HK-2 (cell line): ENCODE results near the gene ZNF454.

ENCODE experiments used
- DNase-seq: peaks from one replicate; pipeline ENCODE4 v3.0.0-alpha.2; 2018; ENCODE audit not compliant: unreplicated experiment

Gene ZNF454

GRCh38 chr5:178940569-178941360, at the start of gene ZNF454:
Gene ZNF454 (plus strand): TSS chr5:178941198. CDS start chr5:178942792, 1,594 bp downstream.
- DNase-seq: peak; percentile 74

DNA sequence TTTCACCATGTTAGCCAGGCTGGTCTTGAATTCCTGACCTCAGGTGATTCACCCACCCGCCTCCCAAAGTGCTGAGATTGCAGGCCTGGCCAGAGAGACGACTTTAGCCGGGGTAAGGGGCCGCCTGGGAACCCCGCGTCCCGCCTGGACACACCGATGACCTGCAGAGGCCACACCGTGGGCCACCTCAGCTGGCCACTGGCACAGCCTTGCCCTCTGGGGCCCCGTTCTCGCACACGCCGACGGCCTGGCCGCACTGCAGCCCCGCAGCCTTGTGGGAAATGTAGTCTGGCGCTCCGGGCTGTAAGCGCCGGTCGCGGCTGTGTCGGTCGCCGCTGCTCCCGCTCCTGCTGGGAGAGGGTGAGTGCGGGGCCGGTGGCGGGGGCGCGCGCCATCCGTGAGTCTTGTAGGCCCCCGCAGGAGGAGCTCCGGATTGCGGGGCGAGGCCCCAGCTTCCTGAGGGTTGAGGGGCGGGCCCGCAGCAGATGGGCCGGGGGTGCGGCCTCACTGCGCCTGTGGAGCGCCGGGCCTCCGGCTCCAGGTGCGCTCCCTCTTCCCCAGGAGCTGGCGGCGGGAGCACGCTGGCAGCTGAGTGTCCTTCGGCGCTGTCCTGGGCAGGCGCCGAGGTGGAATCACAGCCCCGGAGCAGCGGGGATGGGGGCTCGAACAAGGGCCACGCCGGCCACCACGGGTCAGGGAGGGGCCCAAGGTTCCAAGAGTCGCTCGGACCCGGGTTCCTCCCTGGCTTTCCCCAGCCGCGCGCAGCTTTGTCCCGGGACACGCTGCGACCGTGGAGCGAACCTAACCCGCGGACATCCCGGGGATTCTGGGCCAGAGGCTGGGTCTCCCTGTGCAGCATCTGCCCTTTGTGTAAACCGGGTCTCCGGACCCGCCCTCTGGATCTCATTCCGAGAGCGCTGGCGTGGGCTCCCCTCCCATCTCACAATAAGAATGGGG, 45.1 kb upstream of the ZNF454 start, which contains the start of gene ZFP2:
ZFP2 (plus strand) TSS at position 299 of the 957 bp plus-strand sequence. CDS start 35,401 bp downstream, outside the sequence.
- DNase-seq: peak; percentile 64

- no peak for DNase-seq
These were observed 41.7 kb upstream of the ZNF454 start for GRCh38 chr5:178899289-178899688.

- DNase-seq: no peak
These were observed 38.1 kb upstream of the ZNF454 start for GRCh38 chr5:178902849-178903248.

DNA sequence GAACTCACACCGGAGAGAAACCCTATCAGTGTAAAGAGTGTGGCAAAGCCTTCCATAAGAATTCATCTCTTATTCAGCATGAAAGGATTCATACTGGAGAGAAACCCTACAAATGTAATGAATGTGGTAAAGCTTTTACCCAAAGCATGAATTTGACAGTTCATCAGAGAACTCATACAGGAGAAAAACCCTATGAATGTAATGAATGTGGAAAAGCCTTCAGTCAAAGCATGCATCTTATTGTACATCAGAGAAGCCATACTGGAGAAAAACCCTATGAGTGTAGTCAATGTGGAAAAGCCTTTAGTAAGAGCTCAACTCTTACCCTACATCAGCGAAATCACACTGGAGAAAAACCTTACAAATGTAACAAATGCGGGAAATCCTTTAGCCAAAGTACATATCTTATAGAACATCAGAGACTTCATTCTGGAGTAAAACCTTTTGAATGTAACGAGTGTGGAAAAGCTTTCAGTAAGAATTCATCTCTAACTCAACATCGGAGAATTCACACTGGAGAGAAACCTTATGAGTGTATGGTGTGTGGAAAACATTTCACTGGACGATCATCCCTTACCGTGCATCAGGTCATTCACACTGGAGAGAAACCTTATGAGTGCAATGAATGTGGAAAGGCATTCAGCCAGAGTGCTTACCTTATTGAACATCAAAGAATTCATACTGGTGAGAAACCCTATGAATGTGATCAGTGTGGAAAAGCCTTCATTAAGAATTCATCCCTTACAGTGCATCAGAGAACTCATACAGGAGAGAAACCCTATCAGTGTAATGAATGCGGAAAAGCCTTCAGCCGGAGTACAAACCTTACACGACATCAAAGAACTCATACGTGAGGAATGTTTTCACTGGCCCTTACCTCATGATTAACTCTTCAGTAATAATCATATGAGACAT, 8.9 kb upstream of the ZNF454 start:
- no peak for DNase-seq

DNA sequence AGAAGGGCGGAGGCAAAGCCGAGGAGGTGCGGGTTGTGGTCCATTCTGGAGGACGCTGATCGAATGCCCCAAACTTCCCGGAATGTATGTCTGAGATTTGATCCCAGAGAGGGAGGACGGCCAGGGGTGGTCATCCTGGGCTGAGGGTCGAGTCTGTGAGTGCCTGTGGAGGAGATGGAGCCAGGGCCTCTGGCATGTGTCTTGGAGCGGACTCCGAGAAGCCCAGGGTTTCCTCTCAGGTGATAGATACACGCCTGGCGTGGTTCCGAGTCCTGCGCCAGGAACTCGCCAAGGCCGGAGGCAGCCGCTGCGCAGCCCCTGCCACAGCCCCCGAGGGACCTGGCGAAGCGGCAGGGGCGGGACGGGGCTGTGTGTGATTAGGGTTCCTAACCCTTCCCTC, 363 bp downstream of the ZNF454 start:
- DNase-seq: no peak

DNA sequence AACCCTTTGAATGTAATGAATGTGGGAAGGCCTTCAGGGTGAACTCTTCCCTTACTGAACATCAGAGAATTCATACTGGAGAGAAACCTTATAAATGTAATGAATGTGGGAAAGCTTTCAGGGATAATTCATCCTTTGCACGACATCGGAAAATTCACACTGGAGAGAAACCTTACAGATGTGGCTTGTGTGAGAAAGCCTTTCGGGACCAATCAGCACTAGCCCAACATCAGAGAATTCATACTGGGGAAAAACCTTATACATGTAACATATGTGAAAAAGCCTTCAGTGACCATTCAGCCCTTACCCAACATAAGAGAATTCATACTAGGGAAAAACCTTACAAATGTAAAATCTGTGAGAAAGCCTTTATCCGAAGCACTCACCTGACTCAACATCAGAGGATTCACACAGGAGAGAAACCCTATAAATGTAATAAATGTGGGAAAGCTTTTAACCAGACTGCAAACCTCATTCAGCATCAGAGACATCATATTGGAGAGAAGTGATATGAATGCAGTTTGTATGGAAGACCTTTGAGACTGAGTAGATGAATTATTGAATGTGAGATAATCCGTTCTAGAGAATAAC, 24.6 kb downstream of the ZNF454 start:
- DNase-seq: no peak

GRCh38 chr5:178981381-178981780, 40.4 kb downstream of the ZNF454 start:
- DNase-seq: no peak

- no peak for DNase-seq
These were observed 41.9 kb downstream of the ZNF454 start for GRCh38 chr5:178982941-178983340.

DNA sequence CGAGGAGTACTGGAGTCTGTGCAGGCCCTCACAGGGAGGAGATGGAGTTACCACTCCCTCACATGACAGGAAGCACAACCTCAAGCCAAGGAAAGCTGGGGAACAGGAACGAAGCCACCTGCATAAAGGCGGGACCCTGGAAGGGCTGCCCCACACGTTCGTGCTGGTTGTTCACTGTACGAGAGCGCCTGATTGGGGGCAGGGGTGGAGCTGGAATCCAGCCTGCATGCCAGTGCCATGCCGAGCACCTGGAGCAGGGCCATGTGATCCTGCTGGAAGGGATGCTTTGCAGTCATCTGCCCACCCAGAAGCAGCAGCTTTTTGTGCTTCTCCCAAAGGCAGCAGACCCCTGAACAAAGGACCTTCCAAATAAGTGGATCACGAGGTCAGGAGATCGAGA, 42.7 kb downstream of the ZNF454 start:
- no peak for DNase-seq

DNA sequence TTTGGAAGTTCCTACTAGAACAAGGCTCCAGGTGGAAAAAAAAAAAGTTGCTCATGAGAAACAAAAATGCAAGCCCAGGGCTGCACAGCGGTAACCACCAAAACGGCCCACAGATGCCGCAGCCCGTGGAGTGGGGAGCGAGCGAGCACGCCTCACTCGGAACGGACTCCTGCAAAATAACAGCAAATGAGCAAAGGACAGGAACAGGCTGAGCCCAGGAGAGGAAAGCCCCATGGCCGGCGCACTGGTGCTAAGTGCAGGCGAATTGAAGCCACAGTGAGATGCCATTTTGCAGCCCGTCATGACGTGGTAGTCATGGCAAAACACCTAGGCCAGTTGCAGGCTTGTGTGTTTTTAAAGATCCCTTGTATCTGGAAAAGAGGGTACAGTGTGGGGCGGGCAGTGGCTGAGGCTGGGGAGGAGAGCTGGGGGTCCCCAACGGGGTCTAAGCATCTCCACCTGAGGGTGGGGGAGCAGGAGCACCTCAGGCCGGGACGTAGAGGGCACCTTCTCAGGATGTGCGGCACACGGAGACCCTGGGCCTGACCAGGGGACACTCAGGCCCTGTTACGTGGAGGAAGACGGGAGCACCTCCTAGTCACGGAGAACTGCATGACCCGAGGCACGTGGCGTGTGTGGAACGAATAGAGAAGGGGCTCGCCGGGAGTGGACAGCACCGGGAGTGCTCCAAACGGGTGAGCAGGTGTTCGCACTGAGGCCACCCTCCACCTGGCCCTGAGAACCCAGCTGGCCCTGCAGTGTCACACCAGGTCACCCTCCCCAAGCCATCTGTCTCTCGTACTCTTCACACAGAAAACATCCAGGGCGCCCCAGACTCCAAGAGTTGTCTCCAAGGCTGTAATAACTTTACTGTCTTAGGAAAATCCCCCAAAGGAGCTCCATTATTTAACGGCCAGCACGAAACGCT, 43.4 kb downstream of the ZNF454 start:
- DNase-seq: no peak

- no peak for DNase-seq
These were observed 45.4 kb downstream of the ZNF454 start for GRCh38 chr5:178986326-178986960.

- no peak for DNase-seq
These were observed 47.6 kb downstream of the ZNF454 start for GRCh38 chr5:178988436-178989220.

DNA sequence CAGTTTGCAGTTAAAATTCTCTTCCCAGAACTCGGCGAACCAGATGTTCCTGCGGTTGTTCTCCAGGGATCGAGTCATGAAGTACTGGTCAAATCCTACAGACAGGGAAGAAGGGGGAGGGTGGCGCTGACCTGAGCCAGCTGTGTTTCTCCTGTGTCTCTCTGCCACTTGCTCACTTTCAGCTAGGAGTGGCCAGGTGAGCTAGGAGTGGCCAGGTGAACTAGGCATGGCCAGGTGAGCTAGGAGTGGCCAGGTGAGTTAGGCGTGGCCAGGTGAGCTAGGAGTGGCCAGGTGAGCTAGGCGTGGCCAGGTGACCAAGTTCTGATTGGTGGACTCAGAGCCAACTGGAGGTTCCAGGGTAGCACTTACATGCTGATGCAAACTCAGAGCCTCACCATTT, 48.3 kb downstream of the ZNF454 start:
- no peak for DNase-seq

DNA sequence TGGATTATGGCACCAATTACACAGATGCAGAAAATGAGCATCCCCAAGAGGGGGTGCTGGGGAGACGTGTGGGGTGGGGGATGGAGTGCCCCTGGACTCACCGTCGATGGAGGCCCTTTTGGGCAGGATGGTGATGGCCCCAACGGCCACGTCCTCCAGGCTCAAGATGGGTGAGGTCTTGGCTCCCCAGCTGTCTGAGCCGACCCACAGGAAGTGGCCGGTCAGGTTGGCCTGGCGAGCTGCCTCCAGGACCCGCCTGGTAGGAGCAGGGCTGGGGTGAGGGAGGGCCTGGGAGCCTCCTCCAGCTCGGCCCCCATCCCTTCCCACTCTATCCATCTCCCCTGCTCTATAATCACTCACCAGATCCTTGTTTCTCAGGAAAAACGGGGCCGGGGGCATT, 49.5 kb downstream of the ZNF454 start:
- DNase-seq: no peak

GRCh38 chr5:178991190-178992145, 50.5 kb downstream of the ZNF454 start:
- DNase-seq: no peak

DNA sequence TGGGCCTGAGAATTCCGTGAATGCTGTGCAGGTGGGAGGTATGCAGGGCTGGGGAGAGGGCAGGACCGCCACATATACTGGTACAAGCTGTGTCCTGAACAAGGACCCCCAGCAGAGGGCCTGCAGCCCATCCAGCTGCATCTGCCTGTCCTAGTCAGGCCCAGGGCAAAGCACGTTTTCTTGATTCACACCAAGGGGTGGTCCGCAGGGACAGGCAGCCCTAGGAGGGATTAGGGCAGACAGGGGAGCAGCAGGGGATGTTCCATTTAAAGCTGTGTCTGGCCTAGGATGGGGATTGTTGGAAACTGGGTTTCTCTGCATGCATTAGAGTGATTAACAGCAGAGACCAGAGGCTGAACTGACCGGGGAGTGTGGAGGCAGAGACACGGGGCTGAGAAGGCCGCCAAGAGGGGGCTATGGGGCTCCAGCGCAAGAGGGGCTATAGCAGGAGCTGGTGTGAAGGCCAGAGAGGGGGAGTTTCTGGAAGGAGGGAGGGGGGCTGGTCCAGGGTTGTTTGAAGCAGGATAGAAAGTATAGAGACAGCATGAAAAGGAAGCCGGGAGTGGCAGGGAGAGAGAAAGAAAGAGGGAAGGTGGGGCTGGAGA, 51.4 kb downstream of the ZNF454 start:
- no peak for DNase-seq
